K562 (cell line): ENCODE data around the gene DPT.

Experiments
- CHD7 ChIP-seq: fragments of 200-600 bp; sonication (generic); IDR thresholded peaks from one replicate; pipeline ENCODE4 v1.6.1; 2012; ENCODE audit warnings: mild to moderate bottlenecking, low read depth, low read length, inconsistent platforms
- GATA2 ChIP-seq: sonication (generic); formaldehyde crosslinking; IDR thresholded peaks from 2 replicates; pipeline ENCODE4 v1.4.0; 2020; ENCODE audit warnings: mild to moderate bottlenecking, missing genetic modification reagents
- GATAD2A ChIP-seq: fragments of 450-650 bp; IDR thresholded peaks from 2 replicates; pipeline ENCODE4 v1.6.1; 2017
- MAX ChIP-seq: sonication (generic); formaldehyde crosslinking; IDR thresholded peaks from 2 replicates; pipeline ENCODE4 v1.9.0; 2022; ENCODE audit warnings: mild to moderate bottlenecking, missing genetic modification reagents
- MAZ ChIP-seq, 2 experiments: fragments of 450-650 bp in 1 of 2; sonication (generic) in 1 of 2; formaldehyde crosslinking; IDR thresholded peaks in 1 of 2; conservative IDR thresholded peaks in 1 of 2; 2 replicates each; pipeline versions ENCODE4 v1.4.0 to v1.5.0; 2020; ENCODE audit warnings: mild to moderate bottlenecking in 1 of 2, missing genetic modification reagents in 1 of 2
- POLR2AphosphoS5 ChIP-seq: IDR thresholded peaks from 2 replicates; pipeline ENCODE4 v1.6.1; 2011; ENCODE audit warnings: mild to moderate bottlenecking, low read depth, low read length, moderate library complexity; ENCODE audit not compliant: control insufficient read depth, insufficient read depth
- RFX5 ChIP-seq: IDR thresholded peaks from 2 replicates; pipeline ENCODE4 v1.6.1; 2011; ENCODE audit warnings: low read depth, mild to moderate bottlenecking, improper control_type of control experiment, low read length
- TAF7 ChIP-seq: fragments of 450-650 bp; IDR thresholded peaks from 2 replicates; pipeline ENCODE4 v1.6.1; 2016; ENCODE audit warnings: missing genetic modification characterization, missing compliant biosample characterization
- TEAD4 ChIP-seq, 2 experiments: sonication (generic) in 1 of 2; formaldehyde crosslinking in 1 of 2; IDR thresholded peaks; 2 replicates each; pipeline versions ENCODE4 v1.6.1 to v1.8.0; 2012 to 2022; ENCODE audit warnings: borderline replicate concordance in 1 of 2, inconsistent platforms in 1 of 2, low read length in 1 of 2, mild to moderate bottlenecking in 1 of 2, missing genetic modification reagents in 1 of 2
- ZNF3 ChIP-seq: fragments of 250-450 bp; sonication (Bioruptor Pico); IDR thresholded peaks from 2 replicates; pipeline ENCODE4 v1.5.0; 2021; ENCODE audit warnings: mild to moderate bottlenecking, moderate library complexity
- TF ChIP-seq, protein P1 (sequence below), 2 experiments: fragments of 450-650 bp in 1 of 2; sonication (generic) in 1 of 2; formaldehyde crosslinking in 1 of 2; IDR thresholded peaks in 1 of 2; conservative IDR thresholded peaks in 1 of 2; 2 replicates each; pipeline versions ENCODE4 v1.6.1 to v1.8.1; 2016 to 2023; ENCODE audit warnings: mild to moderate bottlenecking in 2 of 2, moderate library complexity in 2 of 2, inconsistent platforms in 1 of 2, missing genetic modification reagents in 1 of 2
- TF ChIP-seq, protein P2 (sequence below), 2 experiments: fragments of 450-650 bp in 1 of 2; IDR thresholded peaks; 2 replicates each; pipeline ENCODE4 v1.6.1; 2011 to 2017; ENCODE audit warnings: low read depth in 2 of 2, antibody characterized with exemption in 1 of 2, borderline replicate concordance in 1 of 2, low read length in 1 of 2, mild to moderate bottlenecking in 1 of 2, mixed read lengths in 1 of 2; ENCODE audit not compliant: control insufficient read depth in 1 of 2

DNA sequence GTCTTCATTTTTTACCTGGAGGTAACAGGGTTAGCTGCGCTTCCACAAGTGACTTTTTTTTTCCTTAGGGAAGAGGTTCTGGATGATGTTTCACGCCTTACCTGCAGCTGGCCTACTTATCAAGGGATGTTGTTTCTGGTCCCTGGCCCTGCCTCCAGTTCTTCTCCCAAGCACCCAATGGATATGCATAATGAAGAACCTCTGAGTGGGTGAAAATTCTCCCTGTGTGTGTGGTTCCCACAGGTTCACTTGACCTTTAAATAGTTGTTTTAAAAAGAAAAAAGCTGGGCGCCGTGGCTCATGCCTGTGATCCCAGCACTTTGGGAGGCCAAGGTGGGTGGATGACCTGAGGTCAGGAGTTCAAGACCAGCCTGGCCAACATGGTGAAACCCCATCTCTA is 31.8 kb upstream of the DPT start:
- TF ChIP-seq GATA2 (CRISPR knock-in tag) = no peak
- TF ChIP-seq MAZ (CRISPR knock-in tag; conservative IDR thresholded peaks at IDR 0.05 in 1 of 2, IDR thresholded peaks at IDR 0.05 in 1 of 2) = no peak
- no peak for TF ChIP-seq RFX5
- no peak for TF ChIP-seq TEAD4 (IDR thresholded peaks at IDR 0.05; ENCODE audit: low read length)
- no peak for TF ChIP-seq TEAD4 (CRISPR knock-in tag; IDR thresholded peaks at IDR 0.05; ENCODE audit: borderline replicate concordance)
- no peak for TF ChIP-seq ZNF3 (CRISPR knock-in tag)
- no peak for TF ChIP-seq POLR2AphosphoS5
- no peak for TF ChIP-seq TAF7 (tag)
- TF ChIP-seq GATAD2A = no peak
- no peak for TF ChIP-seq CHD7
- TF ChIP-seq MAX (CRISPR knock-in tag) = no peak
- TF ChIP-seq, protein P1, sequence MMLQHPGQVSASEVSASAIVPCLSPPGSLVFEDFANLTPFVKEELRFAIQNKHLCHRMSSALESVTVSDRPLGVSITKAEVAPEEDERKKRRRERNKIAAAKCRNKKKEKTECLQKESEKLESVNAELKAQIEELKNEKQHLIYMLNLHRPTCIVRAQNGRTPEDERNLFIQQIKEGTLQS (IDR thresholded peaks at IDR 0.05) = no peak
- TF ChIP-seq, protein P1 (CRISPR knock-in tag; conservative IDR thresholded peaks at IDR 0.05) = no peak
- TF ChIP-seq, protein P2, sequence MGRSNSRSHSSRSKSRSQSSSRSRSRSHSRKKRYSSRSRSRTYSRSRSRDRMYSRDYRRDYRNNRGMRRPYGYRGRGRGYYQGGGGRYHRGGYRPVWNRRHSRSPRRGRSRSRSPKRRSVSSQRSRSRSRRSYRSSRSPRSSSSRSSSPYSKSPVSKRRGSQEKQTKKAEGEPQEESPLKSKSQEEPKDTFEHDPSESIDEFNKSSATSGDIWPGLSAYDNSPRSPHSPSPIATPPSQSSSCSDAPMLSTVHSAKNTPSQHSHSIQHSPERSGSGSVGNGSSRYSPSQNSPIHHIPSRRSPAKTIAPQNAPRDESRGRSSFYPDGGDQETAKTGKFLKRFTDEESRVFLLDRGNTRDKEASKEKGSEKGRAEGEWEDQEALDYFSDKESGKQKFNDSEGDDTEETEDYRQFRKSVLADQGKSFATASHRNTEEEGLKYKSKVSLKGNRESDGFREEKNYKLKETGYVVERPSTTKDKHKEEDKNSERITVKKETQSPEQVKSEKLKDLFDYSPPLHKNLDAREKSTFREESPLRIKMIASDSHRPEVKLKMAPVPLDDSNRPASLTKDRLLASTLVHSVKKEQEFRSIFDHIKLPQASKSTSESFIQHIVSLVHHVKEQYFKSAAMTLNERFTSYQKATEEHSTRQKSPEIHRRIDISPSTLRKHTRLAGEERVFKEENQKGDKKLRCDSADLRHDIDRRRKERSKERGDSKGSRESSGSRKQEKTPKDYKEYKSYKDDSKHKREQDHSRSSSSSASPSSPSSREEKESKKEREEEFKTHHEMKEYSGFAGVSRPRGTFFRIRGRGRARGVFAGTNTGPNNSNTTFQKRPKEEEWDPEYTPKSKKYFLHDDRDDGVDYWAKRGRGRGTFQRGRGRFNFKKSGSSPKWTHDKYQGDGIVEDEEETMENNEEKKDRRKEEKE (IDR thresholded peaks at IDR 0.05; ENCODE audit: borderline replicate concordance in 1 of 2, control insufficient read depth in 1 of 2, low read depth in 2 of 2, low read length in 1 of 2) = no peak
